ENCODE data around the gene IFNAR1.

IFNAR1 gene

DNA sequence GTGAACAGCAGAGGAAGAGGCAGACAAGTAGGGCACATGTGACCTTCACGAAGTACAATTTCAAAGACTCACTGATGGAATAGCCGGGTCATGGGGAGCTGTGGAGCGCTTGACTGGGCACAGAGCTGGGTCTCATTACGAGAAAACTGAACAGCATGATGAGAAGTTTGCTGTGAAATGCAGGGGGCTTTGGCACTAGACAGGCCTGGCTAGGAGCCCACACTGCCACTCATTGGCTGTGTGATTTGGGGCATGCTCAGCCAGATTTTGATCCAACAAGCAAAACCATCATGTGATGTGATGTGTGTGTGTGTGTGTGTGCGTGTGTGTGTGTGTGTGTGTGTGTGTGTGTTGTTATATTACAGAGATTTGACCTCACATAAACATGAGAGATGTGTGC lies 73.6 kb downstream of the IFNAR1 start:
- FAIRE-seq: no peak
- TF ChIP-seq, protein P1, sequence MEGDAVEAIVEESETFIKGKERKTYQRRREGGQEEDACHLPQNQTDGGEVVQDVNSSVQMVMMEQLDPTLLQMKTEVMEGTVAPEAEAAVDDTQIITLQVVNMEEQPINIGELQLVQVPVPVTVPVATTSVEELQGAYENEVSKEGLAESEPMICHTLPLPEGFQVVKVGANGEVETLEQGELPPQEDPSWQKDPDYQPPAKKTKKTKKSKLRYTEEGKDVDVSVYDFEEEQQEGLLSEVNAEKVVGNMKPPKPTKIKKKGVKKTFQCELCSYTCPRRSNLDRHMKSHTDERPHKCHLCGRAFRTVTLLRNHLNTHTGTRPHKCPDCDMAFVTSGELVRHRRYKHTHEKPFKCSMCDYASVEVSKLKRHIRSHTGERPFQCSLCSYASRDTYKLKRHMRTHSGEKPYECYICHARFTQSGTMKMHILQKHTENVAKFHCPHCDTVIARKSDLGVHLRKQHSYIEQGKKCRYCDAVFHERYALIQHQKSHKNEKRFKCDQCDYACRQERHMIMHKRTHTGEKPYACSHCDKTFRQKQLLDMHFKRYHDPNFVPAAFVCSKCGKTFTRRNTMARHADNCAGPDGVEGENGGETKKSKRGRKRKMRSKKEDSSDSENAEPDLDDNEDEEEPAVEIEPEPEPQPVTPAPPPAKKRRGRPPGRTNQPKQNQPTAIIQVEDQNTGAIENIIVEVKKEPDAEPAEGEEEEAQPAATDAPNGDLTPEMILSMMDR (IDR thresholded peaks at IDR 0.05; ENCODE audit: insufficient read depth, missing control alignments): no peak
- no peak for DNase-seq (ENCODE audit: insufficient read length, low spot score)

DNA sequence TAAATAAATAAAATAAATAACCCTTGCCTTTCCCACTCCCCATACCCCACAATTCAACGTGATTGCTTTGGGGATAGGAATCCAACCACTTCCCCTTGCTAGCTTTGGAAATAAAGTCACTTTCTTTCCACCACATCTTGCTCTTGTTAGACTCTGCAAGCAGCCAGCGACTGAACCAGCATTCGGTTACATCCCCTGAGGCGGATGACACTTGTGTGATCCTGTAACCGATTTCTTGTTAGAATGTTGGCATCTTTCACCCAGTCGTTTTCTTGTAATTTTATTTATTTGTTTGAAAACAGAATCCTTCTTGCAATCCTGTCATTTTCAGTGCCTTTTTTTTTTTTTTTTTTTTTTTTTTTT lies 76.8 kb downstream of the IFNAR1 start:
- TF ChIP-seq, protein P1 (IDR thresholded peaks at IDR 0.05; ENCODE audit: insufficient read depth, missing control alignments): no peak
- DNase-seq (ENCODE audit: insufficient read length, low spot score) (no peak), FAIRE-seq (no peak)

DNA sequence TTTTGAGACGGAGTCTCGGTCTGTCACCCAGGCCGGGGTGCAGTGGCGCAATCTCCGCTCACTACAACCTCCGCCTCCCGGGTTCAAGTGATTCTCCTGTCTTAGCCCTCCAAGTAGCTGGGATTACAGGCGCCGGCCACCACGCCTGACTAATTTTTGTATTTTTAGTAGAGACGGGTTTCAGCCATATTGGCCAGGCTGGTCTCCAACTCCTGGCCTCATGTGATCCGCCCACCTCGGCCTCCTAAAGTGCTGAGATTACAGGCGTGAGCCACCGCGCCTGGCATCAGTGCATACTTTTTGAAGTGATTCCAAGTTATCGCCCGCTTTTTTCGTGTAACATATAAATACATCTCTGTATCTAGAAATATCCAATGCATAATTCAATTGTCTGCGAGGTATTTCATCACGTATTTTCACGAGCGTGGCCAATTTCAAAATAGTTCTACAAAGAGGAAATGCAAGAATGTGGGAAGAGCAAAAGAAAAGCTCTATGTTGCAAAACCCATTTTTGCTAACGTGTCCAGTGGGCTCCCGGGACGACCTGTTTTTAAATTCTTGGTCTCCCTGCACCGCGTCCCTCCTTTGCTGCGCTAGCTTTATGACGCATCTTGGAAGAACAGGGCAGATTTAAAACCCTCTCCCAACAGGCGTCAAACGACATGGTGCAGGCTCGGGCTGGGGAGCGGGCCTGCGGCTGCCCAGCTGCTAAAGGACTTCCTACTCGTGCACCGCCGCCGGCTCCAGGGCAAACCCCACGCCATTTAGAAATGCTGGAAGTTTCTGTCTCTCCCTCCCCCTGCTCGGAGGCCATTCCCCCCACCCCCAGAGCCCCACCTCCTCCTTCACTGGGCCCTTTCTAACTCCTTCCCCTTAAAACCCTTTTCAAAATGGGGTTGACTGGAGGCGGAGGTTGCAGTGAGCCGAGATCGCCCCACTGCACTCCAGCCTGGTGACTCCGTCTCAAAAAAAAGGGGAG lies 77.5 kb downstream of the IFNAR1 start:
- TF ChIP-seq, protein P1 (IDR thresholded peaks at IDR 0.05; ENCODE audit: insufficient read depth, missing control alignments): no peak
- no peak for DNase-seq (ENCODE audit: insufficient read length, low spot score)
- no peak for FAIRE-seq

DNA sequence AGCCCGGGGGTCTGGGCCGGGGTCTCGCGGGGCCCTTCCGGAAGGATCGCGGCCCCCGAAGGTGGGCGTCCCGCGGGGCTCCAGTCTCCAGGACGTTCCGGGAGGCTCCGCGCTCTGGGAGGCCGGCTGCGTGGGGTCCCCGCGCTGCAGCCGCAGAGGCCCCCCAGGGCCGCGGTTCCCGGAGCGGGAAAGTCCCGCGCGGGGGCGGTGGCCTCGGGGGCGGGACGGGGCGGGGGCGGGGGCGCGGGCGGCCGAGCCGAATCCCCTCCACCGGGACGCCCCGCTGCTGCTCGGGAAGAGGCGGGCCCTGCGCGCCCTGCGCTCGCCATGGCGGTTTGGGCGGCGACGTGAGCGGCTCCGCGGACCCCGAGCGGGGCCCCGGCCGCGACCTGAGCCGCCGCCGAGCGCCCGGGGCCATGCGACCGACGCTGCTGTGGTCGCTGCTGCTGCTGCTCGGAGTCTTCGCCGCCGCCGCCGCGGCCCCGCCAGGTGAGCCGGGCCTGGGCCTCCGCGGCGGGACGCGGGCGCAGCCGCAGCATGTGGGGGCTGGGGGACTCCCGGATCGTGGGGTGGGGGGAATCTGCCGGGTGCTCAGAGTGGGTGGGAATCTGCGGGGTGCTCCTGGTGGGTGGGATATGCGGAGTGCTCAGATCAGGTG lies 78.5 kb downstream of the IFNAR1 start, which contains the start of gene IFNGR2:
Gene IFNGR2, plus strand, starts transcription at position 286 of the 658 bp plus-strand sequence. Its CDS starts 131 bp downstream, at position 417.
- TF ChIP-seq, protein P1 (IDR thresholded peaks at IDR 0.05; ENCODE audit: insufficient read depth, missing control alignments): no peak
- FAIRE-seq (no peak), DNase-seq (ENCODE audit: insufficient read length, low spot score) (peak; percentile 49)

DNA sequence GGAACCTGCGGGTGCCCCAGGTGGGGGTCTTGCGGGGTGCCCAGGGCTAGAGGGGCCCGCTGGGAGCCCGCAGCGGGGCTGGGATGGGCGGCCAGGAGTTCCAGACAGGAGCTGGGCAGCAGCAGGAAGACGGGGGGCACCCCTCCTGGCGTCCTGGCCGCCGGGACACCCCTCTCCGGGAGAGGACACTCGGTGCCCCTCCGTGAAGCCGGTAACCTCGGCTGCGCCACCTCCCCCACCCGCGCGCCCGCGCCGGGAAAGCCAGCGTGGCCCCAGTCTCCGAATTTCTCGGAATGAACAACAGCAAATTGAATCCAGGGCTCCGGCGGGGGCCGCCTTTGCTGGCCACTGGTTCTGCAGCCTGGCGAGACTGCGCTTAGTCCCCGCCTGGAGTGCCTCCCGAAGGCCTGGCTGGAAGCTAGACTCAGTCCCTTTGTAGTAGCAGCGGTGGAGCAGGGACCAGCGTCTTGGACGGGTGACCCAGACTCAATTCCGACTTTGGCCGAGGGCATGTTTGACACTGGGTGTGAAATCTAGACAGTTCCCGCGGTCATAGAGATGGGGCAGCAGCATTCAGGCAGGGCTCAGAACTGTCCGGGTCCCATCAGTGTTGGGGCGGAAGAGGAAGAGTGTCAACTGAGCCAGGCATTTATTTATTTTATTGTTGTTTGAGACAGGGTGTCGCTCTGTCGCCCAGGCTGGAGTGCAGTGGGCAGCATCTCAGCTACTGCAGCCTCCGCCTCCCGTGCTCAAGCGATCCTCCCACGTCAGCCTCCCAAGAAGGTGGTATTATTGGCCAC lies 79.2 kb downstream of the IFNAR1 start:
- TF ChIP-seq, protein P1 (IDR thresholded peaks at IDR 0.05; ENCODE audit: insufficient read depth, missing control alignments): no peak
- no peak for DNase-seq (ENCODE audit: insufficient read length, low spot score)
- no peak for FAIRE-seq

DNA sequence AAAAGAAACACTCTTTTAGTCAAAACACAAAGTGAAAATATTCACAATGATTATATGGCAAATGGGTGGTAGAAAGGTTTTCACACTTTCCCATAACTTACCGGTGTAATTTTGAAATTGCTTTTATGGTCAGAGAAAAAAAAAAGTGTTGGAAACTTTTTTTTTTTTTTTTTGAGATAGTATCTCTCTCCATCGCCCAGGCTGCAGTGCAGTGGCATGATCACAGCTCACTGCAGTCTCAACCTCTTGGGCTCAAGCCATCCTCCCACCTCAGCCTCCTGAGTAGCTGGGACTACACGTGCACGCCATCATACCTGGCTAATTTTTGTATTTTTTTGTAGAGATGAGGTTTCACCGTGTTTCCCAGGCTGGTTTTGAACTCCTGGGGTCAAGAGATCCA lies 81.7 kb downstream of the IFNAR1 start:
- TF ChIP-seq, protein P1 (IDR thresholded peaks at IDR 0.05; ENCODE audit: insufficient read depth, missing control alignments): no peak
- DNase-seq (ENCODE audit: insufficient read length, low spot score): no peak
- FAIRE-seq: no peak

All from D721Med (cell line).